Kidney (tissue), 14 donors: ENCODE results near the gene RALGDS. TPM values are rescaled to one million over a fixed set of nuclear protein-coding genes. Genes with fewer than 3 reads are reported as not detected.
"Not testable (repeated sequence)": the region's sequence is repeated elsewhere in the genome, so short reads cannot be mapped to it uniquely, and the experiment has no call there.

Source experiments
- DNase-seq, 5 donors: peaks; one replicate each; pipeline ENCODE4 v3.0.0-alpha.2; 2013 to 2020
- FAIRE-seq: peaks from 2 replicates; lab custom pipeline; 2012; peaks lifted over from hg19 to GRCh38; lab: Jason Lieb, UNC
- H3K27ac ChIP-seq, 2 donors: one replicate each; pipeline ENCODE4 v1.7.0; 2013; ENCODE audit warnings: low read depth in 2 of 2, low read length in 2 of 2, inconsistent platforms in 1 of 2
- H3K27me3 ChIP-seq: one replicate; pipeline ENCODE4 v1.7.1; 2013; ENCODE audit warnings: low read length, inconsistent platforms; ENCODE audit not compliant: control insufficient read depth, insufficient read depth
- H3K36me3 ChIP-seq, 3 donors: one replicate each; pipeline versions ENCODE4 v1.7.0 to v1.7.1; 2013; ENCODE audit warnings: low read length in 3 of 3, control low read depth in 1 of 3, inconsistent platforms in 1 of 3; ENCODE audit not compliant: insufficient read depth in 3 of 3, control insufficient read depth in 2 of 3
- H3K4me1 ChIP-seq, 3 donors: one replicate each; pipeline versions ENCODE4 v1.7.0 to v1.7.1; 2013; ENCODE audit warnings: low read length in 3 of 3, inconsistent platforms in 1 of 3, low read depth in 1 of 3; ENCODE audit not compliant: control insufficient read depth in 2 of 3, insufficient read depth in 2 of 3
- H3K4me3 ChIP-seq, 3 donors: one replicate each; pipeline versions ENCODE4 v1.7.0 to v1.8.1; 2013; ENCODE audit warnings: low read length in 3 of 3, control low read depth in 1 of 3, inconsistent platforms in 1 of 3
- H3K9ac ChIP-seq, 3 donors: one replicate each; pipeline versions ENCODE4 v1.7.0 to v1.7.1; 2013; ENCODE audit warnings: low read length in 3 of 3, control low read depth in 1 of 3, inconsistent platforms in 1 of 3
- H3K9me3 ChIP-seq, 3 donors: one replicate each; pipeline versions ENCODE4 v1.7.0 to v1.7.1; 2013; ENCODE audit warnings: low read length in 3 of 3, control low read depth in 1 of 3, inconsistent platforms in 1 of 3; ENCODE audit not compliant: control insufficient read depth in 2 of 3, insufficient read depth in 1 of 3
- intact Hi-C: fragments of 100-400 bp; cut with DNase I; formaldehyde crosslinking; loops from one replicate; pipeline ENCODE4 v1.11.1; 2022
- polyA plus RNA-seq: library from polyadenylated mRNA; stranded (reverse); fragments of 350-450 nt; fragmentation: Illumina TruSeq; extraction: RNeasy Lipid Tissue Mini Kit (QIAGEN cat#74804); gene quantifications from one replicate; pipeline ENCODE4 v1.2.3, GENCODE V29; 2014; ENCODE audit warnings: low read depth, low replicate concordance; ENCODE audit not compliant: insufficient read depth
- total RNA-seq: library from RNA; stranded (reverse); fragmentation: NEBNext Ultra II Directional; extraction: Animal tissue kit (Norgen Biotek cat#: 25700); gene quantifications from one replicate; pipeline ENCODE4 v1.2.1, GENCODE V29; 2021
- TF ChIP-seq, protein P1 (sequence below): IDR thresholded peaks from 3 replicates; pipeline ENCODE4 v1.5.1; 2012; ENCODE audit warnings: mild to moderate bottlenecking, moderate library complexity, borderline replicate concordance; ENCODE audit not compliant: insufficient read depth; ENCODE audit errors: extremely low read depth
- donor health status: control.
- donor health status: control.
- donor health status: control.
- donor health status: control.
- donor health status: control.
- donor health status: DM: yes; HTN: yes; CAD: no.
- donor health status: Normal renal cell carcinoma (clear cell type).

The RALGDS gene
- total and polyA plus RNA-seq, 2 donors from 2014 or later = 13.0 to 43.3 TPM

DNA sequence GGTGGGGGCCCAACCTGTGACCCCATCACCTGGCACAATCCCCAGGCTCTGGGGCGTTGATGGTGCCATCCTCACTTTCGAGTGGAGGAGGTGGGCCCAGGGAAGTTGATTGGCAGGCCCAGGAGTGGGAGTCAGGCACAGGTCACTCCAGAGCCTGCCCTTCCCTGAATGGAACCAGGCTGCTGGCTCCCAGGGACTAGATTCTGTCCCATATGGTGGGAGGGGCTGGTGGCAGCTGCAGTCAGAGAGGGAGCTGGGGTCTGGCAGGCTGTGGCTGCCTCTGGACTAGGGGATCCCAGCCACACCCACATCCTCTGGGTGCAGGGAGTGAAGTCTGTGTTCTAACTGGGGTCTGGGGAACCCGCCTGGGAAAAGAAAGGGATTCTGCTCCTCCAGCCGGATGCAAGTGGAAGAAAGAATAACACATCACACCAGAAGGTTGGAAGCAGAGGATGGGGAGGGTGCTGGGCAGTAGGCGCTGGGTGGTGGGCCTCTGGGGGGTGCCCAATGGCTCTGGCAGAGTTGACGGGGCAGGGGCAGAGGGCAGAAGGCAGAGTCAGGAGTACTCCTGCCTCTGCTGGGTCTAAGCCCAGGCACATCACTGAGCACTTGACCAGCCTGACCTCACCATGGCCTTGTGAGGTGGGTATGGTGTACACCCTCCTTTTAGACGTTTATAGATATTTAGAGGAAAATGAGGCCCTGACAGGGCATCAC is 33.5 kb downstream of the RALGDS start:
- no peak overlapping the region for H3K27ac ChIP-seq
- intact Hi-C loops = no loop called here
- no peaks in the 10 kb centered on the region for H3K9me3 ChIP-seq
- no peak for FAIRE-seq
- no peak overlapping the region for H3K4me3 ChIP-seq
- H3K27me3 ChIP-seq = no peaks in the 10 kb centered on the region
- TF ChIP-seq, protein P1, sequence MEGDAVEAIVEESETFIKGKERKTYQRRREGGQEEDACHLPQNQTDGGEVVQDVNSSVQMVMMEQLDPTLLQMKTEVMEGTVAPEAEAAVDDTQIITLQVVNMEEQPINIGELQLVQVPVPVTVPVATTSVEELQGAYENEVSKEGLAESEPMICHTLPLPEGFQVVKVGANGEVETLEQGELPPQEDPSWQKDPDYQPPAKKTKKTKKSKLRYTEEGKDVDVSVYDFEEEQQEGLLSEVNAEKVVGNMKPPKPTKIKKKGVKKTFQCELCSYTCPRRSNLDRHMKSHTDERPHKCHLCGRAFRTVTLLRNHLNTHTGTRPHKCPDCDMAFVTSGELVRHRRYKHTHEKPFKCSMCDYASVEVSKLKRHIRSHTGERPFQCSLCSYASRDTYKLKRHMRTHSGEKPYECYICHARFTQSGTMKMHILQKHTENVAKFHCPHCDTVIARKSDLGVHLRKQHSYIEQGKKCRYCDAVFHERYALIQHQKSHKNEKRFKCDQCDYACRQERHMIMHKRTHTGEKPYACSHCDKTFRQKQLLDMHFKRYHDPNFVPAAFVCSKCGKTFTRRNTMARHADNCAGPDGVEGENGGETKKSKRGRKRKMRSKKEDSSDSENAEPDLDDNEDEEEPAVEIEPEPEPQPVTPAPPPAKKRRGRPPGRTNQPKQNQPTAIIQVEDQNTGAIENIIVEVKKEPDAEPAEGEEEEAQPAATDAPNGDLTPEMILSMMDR = no peak
- H3K4me1 ChIP-seq = no peaks in the 10 kb centered on the region
- no peak overlapping the region for H3K9ac ChIP-seq
- peak in 1 of 5 donors; percentile 46 for DNase-seq
- no peaks in the 10 kb centered on the region for H3K36me3 ChIP-seq

DNA sequence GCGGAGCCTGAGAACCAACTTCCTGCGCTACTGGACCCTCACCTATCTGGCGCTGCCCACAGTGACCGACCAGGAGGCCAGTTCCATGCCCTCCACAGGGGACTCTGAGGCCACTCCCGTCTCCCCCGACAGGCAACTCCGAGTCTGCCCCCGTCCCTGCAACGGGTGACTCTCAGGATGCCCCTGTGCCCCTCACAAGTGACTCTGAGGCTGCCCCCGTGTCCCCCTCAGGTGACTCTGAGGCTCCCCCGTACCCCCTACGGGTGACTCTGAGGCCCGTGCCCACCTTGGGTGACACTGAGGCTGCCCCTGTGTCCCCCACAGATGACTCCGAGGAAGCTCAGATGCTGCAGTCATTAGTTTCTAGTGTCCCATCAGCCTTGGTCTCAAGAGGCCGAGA is 34.1 kb downstream of the RALGDS start:
- FAIRE-seq (no peak), DNase-seq (peak in 1 of 5 donors; percentile 35)
- Histone ChIP-seq H3K36me3 (no peaks in the 10 kb centered on the region), H3K4me3 (no peak overlapping the region), H3K4me1 (no peaks in the 10 kb centered on the region), H3K27me3 (no peaks in the 10 kb centered on the region), H3K27ac (no peak overlapping the region), H3K9ac (no peak overlapping the region), H3K9me3 (no peaks in the 10 kb centered on the region)
- intact Hi-C loops = no loop called here
- TF ChIP-seq, protein P1 = no peak

DNA sequence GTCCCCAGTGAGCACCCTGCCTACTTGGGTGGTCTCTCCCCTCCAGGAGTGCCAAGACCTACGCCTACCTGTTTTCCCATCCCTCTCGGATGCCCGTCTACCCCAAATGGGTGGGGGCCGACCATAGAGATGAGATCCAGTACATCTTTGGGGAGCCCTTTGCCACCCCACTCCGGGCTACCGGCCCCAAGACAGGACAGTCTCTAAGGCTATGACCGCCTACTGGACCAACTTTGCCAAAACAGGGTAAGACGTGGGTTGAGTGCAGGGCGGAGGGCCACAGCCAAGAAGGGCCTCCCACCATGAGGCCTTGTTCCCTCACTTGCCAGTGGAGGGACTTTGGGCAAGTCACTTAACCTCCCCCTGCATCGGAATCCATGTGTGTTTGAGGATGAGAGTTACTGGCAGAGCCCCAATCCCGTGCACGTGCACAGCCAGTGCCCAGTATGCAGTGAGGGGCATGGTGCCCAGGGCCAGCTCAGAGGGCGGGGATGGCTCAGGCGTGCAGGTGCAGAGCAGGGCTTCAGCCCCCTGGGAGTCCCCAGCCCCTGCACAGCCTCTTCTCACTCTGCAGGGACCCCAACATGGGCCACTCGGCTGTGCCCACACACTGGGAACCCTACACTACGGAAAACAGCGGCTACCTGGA is 34.7 kb downstream of the RALGDS start:
- H3K9ac ChIP-seq, intact Hi-C loops, H3K4me3 ChIP-seq, FAIRE-seq, DNase-seq, H3K27me3 ChIP-seq, H3K36me3 ChIP-seq, H3K9me3 ChIP-seq, H3K27ac ChIP-seq, H3K4me1 ChIP-seq: not testable (repeated sequence)

DNA sequence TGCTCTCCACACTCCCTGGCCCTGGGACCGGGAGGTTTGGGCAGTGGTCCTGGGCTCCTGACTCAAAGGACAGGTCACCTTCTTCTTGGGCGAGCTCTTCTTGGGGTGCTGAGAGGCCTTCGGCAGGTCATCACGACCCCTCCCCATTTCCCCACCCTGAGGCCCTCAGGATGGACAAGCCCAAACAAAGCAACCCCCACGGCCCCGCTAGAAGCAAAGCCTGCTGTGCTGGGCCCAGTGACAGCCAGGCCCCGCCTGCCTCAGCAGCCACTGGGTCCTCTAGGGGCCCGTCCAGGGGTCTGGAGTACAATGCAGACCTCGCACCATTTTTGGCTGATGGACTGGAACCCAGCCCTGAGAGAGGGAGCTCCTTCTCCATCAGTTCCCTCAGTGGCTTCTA is 37.4 kb downstream of the RALGDS start:
- H3K36me3 ChIP-seq, H3K27ac ChIP-seq, H3K4me3 ChIP-seq, H3K4me1 ChIP-seq, intact Hi-C loops, FAIRE-seq, H3K9ac ChIP-seq, H3K27me3 ChIP-seq, H3K9me3 ChIP-seq: not testable (repeated sequence)
- peak in 2 of 5 donors; percentile 25 to 51 for DNase-seq

DNA sequence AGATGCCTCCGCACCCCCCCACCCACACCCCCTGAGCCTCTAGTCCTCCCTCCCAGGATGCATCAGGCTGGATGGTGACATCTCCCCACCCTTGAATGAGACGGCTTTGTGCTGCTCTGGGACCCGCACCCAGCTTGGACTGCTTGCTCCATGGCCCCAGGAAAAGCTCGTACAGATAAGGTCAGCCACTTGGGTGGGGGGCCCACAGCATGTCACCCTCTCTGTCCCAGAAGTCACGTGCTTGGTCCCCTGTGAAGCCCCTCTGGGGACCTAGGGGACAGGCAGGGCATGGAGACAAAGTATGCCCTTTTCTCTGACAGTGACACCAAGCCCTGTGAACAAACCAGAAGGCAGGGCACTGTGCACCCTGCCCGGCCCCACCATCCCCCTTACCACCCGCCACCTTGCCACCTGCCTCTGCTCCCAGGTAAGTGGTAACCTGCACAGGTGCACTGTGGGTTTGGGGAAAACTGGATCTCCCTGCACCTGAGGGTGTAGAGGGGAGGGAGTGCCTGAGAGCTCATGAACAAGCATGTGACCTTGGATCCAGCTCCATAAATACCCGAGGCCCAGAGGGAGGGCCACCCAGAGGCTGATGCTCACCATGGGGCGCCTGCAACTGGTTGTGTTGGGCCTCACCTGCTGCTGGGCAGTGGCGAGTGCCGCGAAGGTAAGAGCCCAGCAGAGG is 38.9 kb downstream of the RALGDS start:
- H3K4me1 ChIP-seq, H3K27me3 ChIP-seq, H3K9me3 ChIP-seq, H3K27ac ChIP-seq, H3K9ac ChIP-seq, intact Hi-C loops, FAIRE-seq, H3K36me3 ChIP-seq, H3K4me3 ChIP-seq: not testable (repeated sequence)
- DNase-seq = peak in 2 of 5 donors; percentile 25 to 35

DNA sequence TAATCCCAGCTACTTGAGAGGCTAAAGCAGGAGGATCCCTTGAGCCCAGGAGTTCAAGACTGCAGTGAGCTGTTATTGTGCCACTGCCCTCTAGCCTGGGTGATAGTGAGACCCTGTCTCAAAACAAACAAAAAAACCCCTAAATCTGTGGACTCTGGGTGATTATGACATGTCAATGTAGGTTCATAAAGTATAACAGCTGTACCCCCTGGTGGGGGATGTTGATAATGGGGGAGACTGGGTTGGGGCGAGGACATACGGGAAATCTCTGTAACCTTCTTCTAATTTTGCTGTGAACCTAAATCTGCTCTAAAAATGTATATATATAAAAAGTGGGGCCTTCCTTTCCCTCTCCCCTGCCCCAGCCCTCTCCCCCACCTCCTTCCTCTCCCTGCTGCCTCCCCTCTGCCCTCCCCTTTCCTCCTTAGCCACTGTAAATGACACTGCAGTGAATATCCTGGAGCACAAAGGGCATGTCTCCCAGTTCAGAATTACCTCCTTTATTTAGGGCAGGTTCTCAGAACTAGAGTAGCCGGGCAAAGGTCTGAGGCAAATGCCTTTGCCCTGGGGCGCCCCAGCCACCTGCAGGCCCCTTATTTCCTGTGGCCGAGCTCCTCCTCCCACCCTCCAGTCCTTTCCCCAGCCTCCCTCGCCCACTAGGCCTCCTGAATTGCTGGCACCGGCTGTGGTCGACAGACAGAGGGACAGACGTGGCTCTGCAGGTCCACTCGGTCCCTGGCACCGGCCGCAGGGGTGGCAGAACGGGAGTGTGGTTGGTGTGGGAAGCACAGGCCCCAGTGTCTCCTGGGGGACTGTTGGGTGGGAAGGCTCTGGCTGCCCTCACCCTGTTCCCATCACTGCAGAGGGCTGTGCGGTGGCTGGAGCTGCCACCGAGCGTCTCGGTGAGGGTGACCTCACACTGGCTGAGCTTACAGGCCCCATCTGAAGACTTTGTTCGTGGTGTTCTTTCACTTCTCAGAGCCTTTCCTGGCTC is 40.0 kb downstream of the RALGDS start:
- H3K27me3 ChIP-seq, H3K36me3 ChIP-seq, H3K9me3 ChIP-seq, H3K27ac ChIP-seq, intact Hi-C loops, H3K9ac ChIP-seq, H3K4me1 ChIP-seq, FAIRE-seq, H3K4me3 ChIP-seq: not testable (repeated sequence)
- DNase-seq = peak in 2 of 5 donors; percentile 22 to 31
